ENCODE measurements around the gene ADIPOR2.

The ADIPOR2 gene

GRCh38 chr12:1787714-1788113 is 96.8 kb downstream of the ADIPOR2 start:
- H3K27ac ChIP-seq (ENCODE audit: low read length, poor library complexity, severe bottlenecking) = no peak overlapping the region
- no peak overlapping the region for H4K8ac ChIP-seq (ENCODE audit: low read length)
- H2BK120ac ChIP-seq (ENCODE audit: low read depth, low read length) = no peak overlapping the region
- DNase-seq = no peak
- no peak overlapping the region for H3K9ac ChIP-seq (ENCODE audit: low read length)
- H3K14ac ChIP-seq (ENCODE audit: low read length in 2 of 2) = no peak overlapping the region
- H2AFZ ChIP-seq (ENCODE audit: low read depth, low read length) = no peak overlapping the region
- H2BK15ac ChIP-seq (ENCODE audit: low read depth, poor library complexity, severe bottlenecking) = no peak overlapping the region
- no peak overlapping the region for H3K23ac ChIP-seq (ENCODE audit: low read length in 2 of 2)
- H3K4me2 ChIP-seq (ENCODE audit: low read length, poor library complexity, severe bottlenecking) = no peak overlapping the region
- H2BK12ac ChIP-seq (ENCODE audit: low read length in 2 of 2) = no peak overlapping the region
- no peak overlapping the region for H2BK5ac ChIP-seq (ENCODE audit: low read depth, low read length, poor library complexity, severe bottlenecking)
- H3K79me1 ChIP-seq (replicated peaks; ENCODE audit: low read length, poor library complexity, severe bottlenecking) = peaks cover 34% of the 10 kb centered on the region
- H4K91ac ChIP-seq (ENCODE audit: low read length) = no peak overlapping the region
- peaks cover 8% of the 10 kb centered on the region for H3K4me1 ChIP-seq (ENCODE audit: control insufficient read depth, insufficient read depth, low read depth, low read length)
- H3K9me3 ChIP-seq (ENCODE audit: control insufficient read depth, low read length) = no peaks in the 10 kb centered on the region
- H2AK5ac ChIP-seq (ENCODE audit: low read length, severe bottlenecking) = no peak overlapping the region
- no peak overlapping the region for H3K4me3 ChIP-seq (ENCODE audit: insufficient read depth in 1 of 2, low read depth in 1 of 2, low read length in 2 of 2)
- H3K36me3 ChIP-seq (ENCODE audit: control insufficient read depth in 1 of 2, insufficient read depth in 2 of 2, low read depth in 1 of 2, low read length in 2 of 2) = peaks cover 22 to 50% of the 10 kb centered on the region in 2 experiments
- 94% methylated on average over 6 of the region's 6 CpGs for WGBS
- H3K18ac ChIP-seq (ENCODE audit: low read depth in 1 of 2, low read length in 2 of 2) = no peak overlapping the region
- no peak overlapping the region for H3K4ac ChIP-seq (ENCODE audit: low read depth in 1 of 2, low read length in 2 of 2)
- no peaks in the 10 kb centered on the region for H3K27me3 ChIP-seq (ENCODE audit: control insufficient read depth in 1 of 2, insufficient read depth in 1 of 2, low read length in 2 of 2)

GRCh38 chr12:1790444-1790843 is 99.6 kb downstream of the ADIPOR2 start:
- H2AK5ac ChIP-seq (ENCODE audit: low read length, severe bottlenecking) = no peak overlapping the region
- H3K36me3 ChIP-seq (ENCODE audit: control insufficient read depth in 1 of 2, insufficient read depth in 2 of 2, low read depth in 1 of 2, low read length in 2 of 2) = peaks cover 24 to 35% of the 10 kb centered on the region in 2 experiments
- H3K4ac ChIP-seq (ENCODE audit: low read depth in 1 of 2, low read length in 2 of 2) = no peak overlapping the region
- H3K27ac ChIP-seq (ENCODE audit: low read length, poor library complexity, severe bottlenecking) = no peak overlapping the region
- H3K9ac ChIP-seq (ENCODE audit: low read length) = no peak overlapping the region
- H2BK12ac ChIP-seq (ENCODE audit: low read length in 2 of 2) = no peak overlapping the region
- H3K4me2 ChIP-seq (ENCODE audit: low read length, poor library complexity, severe bottlenecking) = no peak overlapping the region
- no peaks in the 10 kb centered on the region for H3K9me3 ChIP-seq (ENCODE audit: control insufficient read depth, low read length)
- DNase-seq = no peak
- no peak overlapping the region for H2BK15ac ChIP-seq (ENCODE audit: low read depth, poor library complexity, severe bottlenecking)
- no peak overlapping the region for H2BK120ac ChIP-seq (ENCODE audit: low read depth, low read length)
- H3K18ac ChIP-seq (ENCODE audit: low read depth in 1 of 2, low read length in 2 of 2) = no peak overlapping the region
- H4K91ac ChIP-seq (ENCODE audit: low read length) = no peak overlapping the region
- H3K14ac ChIP-seq (ENCODE audit: low read length in 2 of 2) = no peak overlapping the region
- no peak overlapping the region for H2BK5ac ChIP-seq (ENCODE audit: low read depth, low read length, poor library complexity, severe bottlenecking)
- no peaks in the 10 kb centered on the region for H3K27me3 ChIP-seq (ENCODE audit: control insufficient read depth in 1 of 2, insufficient read depth in 1 of 2, low read length in 2 of 2)
- H3K4me1 ChIP-seq (ENCODE audit: control insufficient read depth, insufficient read depth, low read depth, low read length) = peaks cover 8% of the 10 kb centered on the region
- no peak overlapping the region for H3K4me3 ChIP-seq (ENCODE audit: insufficient read depth in 1 of 2, low read depth in 1 of 2, low read length in 2 of 2)
- peak overlapping the region; percentile 19 for H4K8ac ChIP-seq (ENCODE audit: low read length)
- 88% methylated on average over 7 of the region's 7 CpGs for WGBS
- no peak overlapping the region for H3K23ac ChIP-seq (ENCODE audit: low read length in 2 of 2)
- no peak overlapping the region for H2AFZ ChIP-seq (ENCODE audit: low read depth, low read length)
- H3K79me1 ChIP-seq (replicated peaks; ENCODE audit: low read length, poor library complexity, severe bottlenecking) = peaks cover 19% of the 10 kb centered on the region

GRCh38 chr12:1791104-1791841 is 100.4 kb downstream of the ADIPOR2 start:
- H3K27ac ChIP-seq (ENCODE audit: low read length, poor library complexity, severe bottlenecking) = no peak overlapping the region
- no peak overlapping the region for H3K4me3 ChIP-seq (ENCODE audit: insufficient read depth in 1 of 2, low read depth in 1 of 2, low read length in 2 of 2)
- H3K4me1 ChIP-seq (ENCODE audit: control insufficient read depth, insufficient read depth, low read depth, low read length) = peaks cover 16% of the 10 kb centered on the region
- H2AK5ac ChIP-seq (ENCODE audit: low read length, severe bottlenecking) = no peak overlapping the region
- H3K14ac ChIP-seq (ENCODE audit: low read length in 2 of 2) = no peak overlapping the region
- H3K18ac ChIP-seq (ENCODE audit: low read depth in 1 of 2, low read length in 2 of 2) = no peak overlapping the region
- H3K27me3 ChIP-seq (ENCODE audit: control insufficient read depth in 1 of 2, insufficient read depth in 1 of 2, low read length in 2 of 2) = no peaks in the 10 kb centered on the region
- H3K4ac ChIP-seq (ENCODE audit: low read depth in 1 of 2, low read length in 2 of 2) = no peak overlapping the region
- no peak overlapping the region for H2BK120ac ChIP-seq (ENCODE audit: low read depth, low read length)
- peaks cover 12% of the 10 kb centered on the region for H3K79me1 ChIP-seq (replicated peaks; ENCODE audit: low read length, poor library complexity, severe bottlenecking)
- no peak overlapping the region for H2BK12ac ChIP-seq (ENCODE audit: low read length in 2 of 2)
- no peak overlapping the region for H3K9ac ChIP-seq (ENCODE audit: low read length)
- peak overlapping the region; percentile 49 for H2BK15ac ChIP-seq (ENCODE audit: low read depth, poor library complexity, severe bottlenecking)
- no peak overlapping the region for H2BK5ac ChIP-seq (ENCODE audit: low read depth, low read length, poor library complexity, severe bottlenecking)
- no peak overlapping the region for H4K8ac ChIP-seq (ENCODE audit: low read length)
- no peak overlapping the region for H3K23ac ChIP-seq (ENCODE audit: low read length in 2 of 2)
- H3K9me3 ChIP-seq (ENCODE audit: control insufficient read depth, low read length) = no peaks in the 10 kb centered on the region
- H4K91ac ChIP-seq (ENCODE audit: low read length) = no peak overlapping the region
- DNase-seq = peak; percentile 67
- 56% methylated on average over 10 of the region's 10 CpGs for WGBS
- H2AFZ ChIP-seq (ENCODE audit: low read depth, low read length) = no peak overlapping the region
- H3K4me2 ChIP-seq (ENCODE audit: low read length, poor library complexity, severe bottlenecking) = no peak overlapping the region
- H3K36me3 ChIP-seq (ENCODE audit: control insufficient read depth in 1 of 2, insufficient read depth in 2 of 2, low read depth in 1 of 2, low read length in 2 of 2) = peaks cover 18 to 27% of the 10 kb centered on the region in 2 experiments

GRCh38 chr12:1792406-1792805 is 101.5 kb downstream of the ADIPOR2 start:
- Histone ChIP-seq H2BK5ac (ENCODE audit: low read depth, low read length, poor library complexity, severe bottlenecking) (no peak overlapping the region), H2AK5ac (ENCODE audit: low read length, severe bottlenecking) (no peak overlapping the region), H3K79me1 (replicated peaks; ENCODE audit: low read length, poor library complexity, severe bottlenecking) (peaks cover 6% of the 10 kb centered on the region), H3K18ac (ENCODE audit: low read depth in 1 of 2, low read length in 2 of 2) (no peak overlapping the region), H3K9me3 (ENCODE audit: control insufficient read depth, low read length) (no peaks in the 10 kb centered on the region), H3K27ac (ENCODE audit: low read length, poor library complexity, severe bottlenecking) (no peak overlapping the region), H4K91ac (ENCODE audit: low read length) (no peak overlapping the region), H2AFZ (ENCODE audit: low read depth, low read length) (no peak overlapping the region), H3K4me3 (ENCODE audit: insufficient read depth in 1 of 2, low read depth in 1 of 2, low read length in 2 of 2) (no peak overlapping the region), H3K9ac (ENCODE audit: low read length) (no peak overlapping the region), H3K23ac (ENCODE audit: low read length in 2 of 2) (no peak overlapping the region), H3K4ac (ENCODE audit: low read depth in 1 of 2, low read length in 2 of 2) (no peak overlapping the region), H2BK12ac (ENCODE audit: low read length in 2 of 2) (no peak overlapping the region), H3K4me1 (ENCODE audit: control insufficient read depth, insufficient read depth, low read depth, low read length) (peaks cover 23% of the 10 kb centered on the region), H3K4me2 (ENCODE audit: low read length, poor library complexity, severe bottlenecking) (no peak overlapping the region), H2BK15ac (ENCODE audit: low read depth, poor library complexity, severe bottlenecking) (no peak overlapping the region), H3K27me3 (ENCODE audit: control insufficient read depth in 1 of 2, insufficient read depth in 1 of 2, low read length in 2 of 2) (no peaks in the 10 kb centered on the region), H3K36me3 (ENCODE audit: control insufficient read depth in 1 of 2, insufficient read depth in 2 of 2, low read depth in 1 of 2, low read length in 2 of 2) (peaks cover 15 to 16% of the 10 kb centered on the region in 2 experiments), H2BK120ac (ENCODE audit: low read depth, low read length) (no peak overlapping the region), H4K8ac (ENCODE audit: low read length) (no peak overlapping the region), H3K14ac (ENCODE audit: low read length in 2 of 2) (no peak overlapping the region)
- whole genome bisulfite sequencing = 96% methylated on average over 6 of the region's 6 CpGs
- DNase-seq = no peak

Measured in mesenchymal stem cell (in vitro differentiated cells and primary cell).